CD4-positive, alpha-beta T cell treated with Interleukin-1 beta for 1 hour (primary cell): ENCODE data around the gene SLFN12L.
"Not testable (repeated sequence)": the region's sequence is repeated elsewhere in the genome, so short reads cannot be mapped to it uniquely, and the experiment has no call there.

Experiments
- DNase-seq, 2 donors: peaks; one replicate each; pipeline ENCODE4 v3.0.0-alpha.2; 2020 to 2022

The SLFN12L gene

DNA sequence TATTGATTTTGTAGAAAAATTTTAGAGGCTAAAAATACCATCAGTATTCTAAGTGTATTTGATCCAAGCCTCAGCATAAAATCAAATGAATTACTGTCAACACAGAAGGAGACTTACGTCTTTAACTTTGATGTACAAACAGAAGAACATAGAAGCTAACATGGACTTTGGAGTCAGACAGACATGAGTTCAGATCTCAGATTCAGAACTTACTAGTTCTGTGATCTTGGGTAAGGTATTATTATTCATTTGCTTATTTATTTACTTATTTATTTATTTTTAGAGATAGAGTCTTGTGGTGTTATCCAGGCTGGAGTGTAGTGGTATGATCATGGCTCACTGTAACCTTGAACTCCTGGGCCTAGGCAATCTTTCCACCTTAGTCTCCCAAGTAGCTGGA is 4.0 kb upstream of the SLFN12L start:
- no peak for DNase-seq

DNA sequence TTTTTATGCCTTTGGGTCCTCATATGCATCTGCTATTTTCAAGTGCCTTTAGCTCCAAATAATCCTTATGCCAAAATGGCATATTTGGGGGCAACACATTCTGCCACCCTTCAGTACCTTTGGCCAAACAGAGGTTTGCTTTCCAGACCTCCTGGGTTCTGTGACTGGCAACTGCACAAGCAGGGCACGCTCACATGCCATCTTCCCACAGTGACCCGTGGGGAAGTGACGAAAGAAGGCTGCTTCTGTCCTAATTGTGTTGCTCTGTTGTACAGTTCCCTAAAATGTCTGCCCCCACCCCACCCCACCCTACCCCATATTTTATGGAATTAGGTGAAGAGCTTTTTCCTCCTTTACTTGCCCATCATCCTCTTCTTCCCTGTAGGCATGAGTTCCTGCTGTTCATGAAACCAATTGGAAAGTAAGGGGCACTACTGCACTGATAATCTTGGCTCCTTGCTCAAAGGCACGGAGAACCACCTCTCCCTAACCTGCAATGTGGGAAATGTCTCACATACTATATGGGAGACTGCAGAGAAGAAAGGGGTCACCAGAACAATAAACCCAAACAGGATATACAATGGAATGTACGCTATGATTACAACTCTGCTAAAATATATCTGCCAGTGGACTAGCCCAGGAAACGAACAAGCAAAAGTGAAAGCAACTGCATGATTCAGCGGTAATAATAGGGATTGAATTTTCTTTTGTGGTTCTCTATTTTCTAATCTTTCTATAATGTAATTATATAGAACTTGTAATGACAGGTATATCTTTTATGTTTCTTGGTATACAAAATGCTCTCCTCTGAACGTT is 3.3 kb upstream of the SLFN12L start:
- DNase-seq: peak; percentile 57 to 63

DNA sequence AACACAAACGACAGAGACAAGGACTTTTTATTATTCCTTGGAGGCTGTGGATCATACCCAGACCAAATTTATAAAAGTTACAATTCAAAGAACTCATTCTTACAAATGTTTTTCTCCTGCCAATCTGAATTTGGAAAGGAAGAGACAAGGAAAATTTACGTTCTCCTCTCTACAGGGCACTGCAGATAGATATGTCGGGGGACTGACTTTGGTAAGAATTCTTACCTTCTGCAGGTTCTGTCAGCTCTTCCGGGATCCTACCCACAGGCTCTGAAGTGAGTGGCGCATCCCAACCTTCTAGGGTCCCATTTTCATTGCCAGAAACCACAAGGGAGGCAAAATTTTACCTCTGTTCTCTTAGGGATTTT is 2.2 kb upstream of the SLFN12L start:
- no peak for DNase-seq

DNA sequence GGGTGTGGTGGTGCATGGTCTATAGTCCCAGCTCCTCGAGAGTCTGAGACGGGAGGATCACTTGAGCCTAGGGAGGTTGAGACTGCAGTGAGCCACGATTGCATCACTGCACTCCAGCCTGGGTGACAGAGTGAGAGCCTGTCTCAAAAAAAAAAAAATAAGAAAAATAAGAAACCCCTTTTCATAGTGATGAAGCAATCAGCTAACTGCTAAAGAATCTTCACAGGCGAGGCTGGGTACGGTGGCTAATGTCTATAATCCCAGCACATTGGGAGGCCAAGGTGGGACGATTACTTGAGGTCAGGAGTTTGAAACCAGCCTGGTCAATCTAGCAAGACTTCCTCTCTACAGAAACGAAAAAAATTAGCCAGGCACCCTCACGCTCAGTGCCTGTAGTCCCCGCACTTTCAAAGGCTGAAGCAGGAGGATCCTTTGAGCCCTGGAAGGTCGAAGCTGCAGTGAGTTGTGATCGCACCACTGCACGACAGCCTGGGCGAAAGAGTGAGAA is 760 bp downstream of the SLFN12L start:
- no peak for DNase-seq

DNA sequence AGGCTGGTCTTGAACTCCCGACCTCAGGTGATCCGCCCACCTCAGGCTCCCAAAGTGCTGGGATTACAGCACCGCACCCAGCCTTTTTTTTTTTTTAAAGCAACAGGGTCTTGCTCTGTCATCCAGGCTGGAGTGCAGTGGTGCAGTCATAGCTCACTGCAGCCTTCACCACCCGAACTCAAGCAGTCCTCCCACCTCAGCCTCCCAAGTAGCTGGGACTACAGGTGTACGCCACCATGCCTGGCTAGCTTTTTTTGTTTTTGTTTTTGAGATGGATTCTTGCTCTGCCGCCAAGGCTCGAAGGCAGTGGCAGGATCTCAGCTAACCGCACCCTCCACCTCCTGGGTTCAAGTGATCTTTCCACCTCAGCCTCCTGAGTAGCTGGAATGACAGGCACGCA is 2.1 kb downstream of the SLFN12L start:
- DNase-seq: not testable (repeated sequence)

DNA sequence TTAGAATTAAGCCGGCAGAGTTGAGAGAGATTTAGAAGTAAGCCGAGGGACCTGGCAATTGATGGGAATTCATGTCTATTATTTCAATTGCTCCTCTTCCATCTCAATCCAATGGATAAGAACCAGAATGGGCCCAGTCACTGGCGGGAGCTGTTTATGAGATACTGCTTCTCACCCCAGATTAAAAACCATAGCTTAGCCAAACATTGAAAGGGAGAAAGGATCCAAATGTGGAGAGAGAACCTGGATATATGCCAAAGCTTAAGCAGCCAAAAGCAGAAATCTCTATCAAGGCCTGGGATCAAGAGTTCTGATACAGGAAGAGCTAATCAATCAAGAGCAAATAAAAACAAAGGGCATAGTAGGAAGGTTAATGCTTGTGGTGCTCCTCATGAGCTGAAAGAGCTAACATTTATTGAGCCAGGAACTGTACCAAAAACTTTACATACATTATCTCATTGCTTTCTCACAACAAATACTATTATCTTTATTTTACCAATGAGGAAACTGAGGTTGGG is 2.8 kb downstream of the SLFN12L start:
- DNase-seq: no peak

DNA sequence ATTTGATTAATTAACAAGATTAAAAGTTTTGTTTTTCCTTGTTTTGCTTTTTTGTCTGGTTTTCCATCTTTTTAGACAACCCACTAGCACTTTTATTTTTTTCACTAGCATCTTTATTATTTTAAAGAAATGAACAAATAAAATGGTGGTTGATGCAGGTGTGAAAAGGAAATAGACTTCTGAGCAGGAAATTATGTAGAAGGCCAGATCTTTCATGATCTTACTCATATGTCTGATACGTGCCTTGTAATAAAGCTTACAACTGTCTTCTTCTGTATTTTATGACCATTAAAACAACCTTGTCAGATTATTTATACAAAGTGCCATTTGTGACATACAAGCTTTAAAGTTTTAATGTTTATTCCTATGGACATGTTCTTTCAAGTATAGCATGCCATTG is 6.3 kb downstream of the SLFN12L start:
- DNase-seq: no peak

DNA sequence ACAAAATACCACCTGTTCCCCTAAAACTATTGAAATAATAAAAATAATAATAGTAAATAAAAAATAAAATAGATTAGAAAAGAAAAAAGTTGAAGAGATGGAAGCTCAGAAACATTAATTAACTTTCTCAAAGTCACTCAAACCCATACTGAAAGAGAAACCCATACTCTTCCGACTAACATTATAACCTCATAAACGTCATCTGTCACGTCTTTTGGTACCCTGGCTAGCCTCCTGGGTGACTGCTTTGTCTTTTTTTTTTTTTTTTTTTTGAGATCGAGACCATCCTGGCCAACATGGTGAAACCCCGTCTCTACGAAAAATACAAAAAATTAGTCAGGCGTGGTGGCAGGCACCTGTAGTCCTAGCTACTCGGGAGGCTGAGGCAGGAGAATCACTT is 7.6 kb downstream of the SLFN12L start:
- no peak for DNase-seq

DNA sequence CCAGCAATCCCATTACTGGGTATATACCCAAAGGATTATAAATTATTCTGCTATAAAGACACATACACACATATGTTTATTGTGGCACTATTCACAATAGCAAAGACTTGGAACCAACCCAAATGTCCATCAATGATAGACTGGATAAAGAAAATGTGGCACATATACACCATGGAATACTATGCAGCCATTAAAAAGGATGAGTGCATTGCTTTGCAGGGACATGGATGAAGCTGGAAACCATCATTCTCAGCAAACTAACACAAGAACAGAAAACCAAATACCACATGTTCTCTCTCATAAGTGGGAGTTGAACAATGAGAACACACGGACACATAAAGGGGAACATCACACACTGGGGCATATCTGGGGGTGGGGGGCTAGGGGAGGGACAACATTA is 8.2 kb downstream of the SLFN12L start:
- DNase-seq: not testable (repeated sequence)

DNA sequence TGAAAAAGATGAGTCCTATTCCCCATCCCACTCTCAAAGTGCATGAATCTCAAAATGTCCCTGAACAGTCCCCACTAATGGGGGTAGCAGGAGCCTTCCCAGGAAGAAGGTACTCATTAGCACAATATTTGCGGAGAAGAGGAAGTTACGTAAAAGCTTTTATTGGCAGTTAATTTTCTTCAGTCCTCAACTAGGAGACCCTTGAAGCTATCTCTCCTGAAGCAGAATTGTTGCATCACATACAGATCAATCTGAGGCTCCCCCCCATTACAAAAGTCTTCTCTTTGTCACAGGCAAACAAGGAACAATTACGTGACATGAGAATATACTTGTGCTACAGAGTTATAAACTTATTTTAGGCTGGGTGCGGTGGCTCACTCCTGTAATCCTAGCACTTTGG is 14.2 kb downstream of the SLFN12L start:
- DNase-seq: no peak

DNA sequence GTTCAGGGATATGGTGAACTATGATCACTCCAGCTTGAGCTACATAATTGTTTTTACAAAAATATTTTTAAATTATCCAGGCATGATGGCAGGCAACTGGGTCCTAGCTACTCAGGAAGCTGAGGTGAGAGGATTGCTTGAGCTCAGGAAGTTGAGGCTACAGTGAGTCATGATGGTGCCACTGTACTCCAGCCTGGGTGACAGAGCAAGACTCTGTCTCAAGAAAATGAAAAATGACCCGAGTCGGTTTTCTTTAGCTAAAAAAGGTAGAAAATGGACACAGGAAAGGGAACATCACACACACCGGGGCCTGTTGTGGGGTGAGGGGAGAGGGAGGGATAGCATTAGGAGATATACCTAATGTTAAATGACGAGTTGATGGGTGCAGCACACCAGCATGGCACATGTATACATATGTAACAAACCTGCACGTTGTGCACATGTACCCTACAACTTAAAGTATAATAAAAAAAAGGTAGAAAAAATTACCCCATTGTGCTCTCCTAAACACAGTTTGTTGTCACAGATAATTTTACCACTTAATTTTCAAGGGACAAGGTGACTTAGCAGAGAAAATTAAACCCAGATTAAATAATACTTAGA is 15.7 kb downstream of the SLFN12L start:
- DNase-seq: peak; percentile 53 to 66

DNA sequence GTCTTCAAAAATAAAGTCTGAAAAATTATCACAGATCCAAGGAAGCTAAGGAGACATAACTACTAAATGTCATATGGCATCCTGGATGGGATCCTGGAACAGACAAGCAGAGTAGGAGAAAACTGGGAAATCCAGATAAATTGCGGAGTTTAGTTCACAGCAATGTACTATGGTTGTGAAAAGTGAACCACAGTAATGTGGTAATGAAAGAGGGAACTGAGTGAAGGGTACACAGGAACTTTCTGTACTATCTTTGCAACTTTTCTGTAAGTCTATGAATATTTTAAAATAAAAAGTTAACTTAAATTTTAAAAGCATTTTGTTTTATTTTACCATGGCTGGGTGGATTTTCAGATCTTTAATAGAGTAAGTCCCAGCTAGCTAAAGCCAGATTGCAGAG is 16.3 kb downstream of the SLFN12L start:
- DNase-seq: no peak

DNA sequence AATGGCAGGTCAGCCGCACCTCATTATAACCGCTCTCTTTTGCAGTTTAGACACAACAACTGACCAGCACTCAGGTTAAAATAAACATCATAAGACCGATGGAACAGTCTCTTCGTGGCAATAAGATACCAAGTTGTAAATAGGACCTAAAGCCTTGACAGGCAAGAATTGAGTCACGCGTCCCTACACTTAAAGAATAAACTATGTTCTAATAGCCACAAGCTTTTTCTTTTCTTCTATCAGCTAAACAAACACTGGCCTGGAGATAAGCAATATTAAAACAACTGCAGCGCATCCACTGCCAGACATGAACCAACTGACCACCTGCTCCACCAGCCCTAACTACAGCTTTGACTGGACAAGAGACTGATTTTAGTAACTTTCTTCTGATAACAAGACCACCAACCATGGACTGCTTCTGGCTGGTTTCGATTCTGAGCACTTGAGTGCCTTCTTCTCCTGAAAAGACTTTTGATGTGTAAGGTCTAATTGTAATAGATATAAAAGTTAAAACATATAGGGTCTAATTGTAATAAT is 17.5 kb downstream of the SLFN12L start:
- no peak for DNase-seq

DNA sequence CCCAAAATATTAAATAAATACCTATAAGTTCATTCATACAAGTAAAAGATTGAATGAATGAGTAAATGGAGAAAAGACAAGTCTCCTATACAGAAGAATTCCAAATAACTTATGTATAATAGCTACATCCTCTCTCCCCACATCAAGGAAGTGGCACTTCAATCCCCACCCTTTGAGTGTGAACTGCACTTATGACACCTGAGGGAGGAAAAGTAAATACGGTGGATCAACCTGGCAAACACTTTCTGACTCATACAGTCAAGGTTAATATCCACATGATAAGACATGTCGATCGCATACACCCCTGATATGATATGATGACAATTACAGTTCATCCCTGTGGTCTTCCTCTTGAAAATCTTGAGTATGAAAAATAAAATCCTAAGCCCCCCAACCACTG is 18.0 kb downstream of the SLFN12L start:
- DNase-seq: no peak

DNA sequence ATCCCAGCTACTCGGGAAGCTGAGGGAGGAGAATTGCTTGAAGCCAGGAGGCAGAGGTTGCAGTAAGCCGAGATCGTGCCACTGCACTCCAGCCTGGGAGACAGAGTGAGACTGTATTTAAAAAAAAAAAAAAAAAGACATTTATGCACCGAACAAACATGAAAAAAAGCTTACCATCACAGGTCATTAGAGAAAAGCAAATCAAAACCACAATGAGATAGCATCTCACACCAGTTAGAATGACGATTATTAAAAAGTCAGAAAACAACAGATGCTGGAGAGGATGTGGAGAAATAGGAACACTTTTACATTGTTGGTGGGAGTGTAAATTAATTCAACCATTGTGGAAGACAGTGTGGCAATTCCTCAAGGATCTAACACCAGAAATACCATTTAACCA is 19.0 kb downstream of the SLFN12L start:
- DNase-seq: not testable (repeated sequence)

DNA sequence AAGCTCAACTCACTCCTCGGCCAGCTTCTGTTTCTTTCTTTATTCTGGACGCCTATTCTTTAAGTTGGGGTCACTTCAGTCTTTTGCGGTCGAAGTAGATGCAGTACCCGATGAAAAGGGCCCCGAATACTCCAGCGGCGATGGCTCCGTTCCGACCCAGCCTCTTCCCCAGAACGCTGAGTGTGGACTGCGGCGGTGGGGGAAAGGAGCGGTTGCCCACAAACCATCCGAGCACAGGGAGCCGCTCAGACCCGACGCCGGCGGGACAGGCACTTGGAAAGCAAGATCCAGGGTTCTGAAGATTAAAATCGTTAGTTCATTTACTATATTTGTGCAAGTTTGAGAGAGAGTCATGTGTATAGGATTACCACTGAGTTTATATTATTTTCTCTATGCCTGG is 22.5 kb downstream of the SLFN12L start:
- DNase-seq: no peak

DNA sequence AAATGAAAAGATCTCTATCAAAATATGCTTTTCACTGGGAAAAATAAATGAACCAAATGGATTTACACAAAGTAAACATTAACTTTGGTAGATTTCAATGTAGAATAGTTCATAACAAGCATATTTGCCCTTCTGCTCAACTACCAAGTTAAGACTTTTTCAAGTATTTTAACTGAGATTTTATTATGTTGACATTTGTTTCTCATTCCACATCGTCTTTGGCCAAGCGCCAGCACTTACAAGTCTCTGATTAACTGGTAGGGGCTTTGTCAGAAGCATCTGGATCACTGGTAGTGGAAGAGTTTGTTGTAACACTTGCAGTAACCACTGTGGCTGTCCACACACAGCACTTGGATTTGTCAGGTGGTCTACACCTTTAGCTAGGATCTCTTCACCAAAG is 22.9 kb downstream of the SLFN12L start:
- no peak for DNase-seq

DNA sequence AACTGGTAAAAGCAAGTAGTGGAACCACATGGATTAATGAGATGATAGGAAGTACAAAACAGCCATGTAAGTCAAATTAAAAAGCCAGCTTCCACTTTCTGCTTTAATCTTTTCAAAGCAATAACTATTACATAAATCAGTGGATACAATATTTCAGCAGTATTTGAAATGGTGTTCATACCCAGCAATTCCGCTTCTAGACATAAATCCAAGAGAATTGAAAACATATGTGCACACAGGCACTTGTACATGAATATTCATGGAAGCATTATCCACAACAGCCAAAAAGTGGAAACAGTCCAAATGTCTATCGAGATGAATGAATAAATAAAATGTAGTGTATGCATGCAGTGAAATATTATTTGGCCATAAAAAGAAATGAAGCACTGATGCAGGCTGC is 27.4 kb downstream of the SLFN12L start:
- no peak for DNase-seq

DNA sequence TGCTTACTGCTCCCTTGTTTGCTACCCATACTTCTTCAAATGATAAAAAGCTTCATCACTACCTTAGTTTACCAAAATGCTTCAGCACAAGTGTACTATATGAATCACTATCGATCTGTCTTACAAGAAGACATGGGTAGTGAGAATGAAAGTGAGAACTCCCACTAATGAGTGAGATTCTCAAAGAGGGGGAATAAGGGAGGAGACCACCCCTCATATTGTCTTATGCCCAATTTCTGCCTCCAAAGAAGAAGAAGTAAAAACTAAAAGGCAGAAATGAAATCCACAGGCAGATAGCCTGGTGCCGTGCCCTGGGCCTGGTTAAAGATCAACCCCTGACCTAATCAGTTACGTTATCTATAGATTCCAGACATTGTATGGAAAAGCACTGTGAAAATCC is 29.8 kb downstream of the SLFN12L start:
- DNase-seq: not testable (repeated sequence)

DNA sequence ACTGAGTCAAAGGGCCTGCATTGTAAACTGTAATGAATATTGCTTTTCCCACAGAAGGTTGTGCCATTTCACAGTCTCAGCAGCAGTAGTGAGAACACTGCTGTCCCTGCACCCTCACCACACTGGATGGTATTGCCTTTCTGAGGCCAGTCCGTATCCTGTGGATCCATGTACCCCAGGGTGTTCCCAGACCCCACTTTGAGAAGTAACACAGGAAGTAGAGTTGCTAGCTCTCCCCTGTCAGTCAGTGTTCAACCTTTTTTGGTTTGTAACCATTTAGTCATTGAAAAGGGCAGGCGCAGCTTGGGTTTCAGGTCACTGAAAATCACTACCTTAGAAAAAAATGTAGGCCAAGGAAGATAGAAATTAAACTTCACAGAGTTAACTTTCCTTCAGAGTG is 37.9 kb downstream of the SLFN12L start:
- DNase-seq: no peak

DNA sequence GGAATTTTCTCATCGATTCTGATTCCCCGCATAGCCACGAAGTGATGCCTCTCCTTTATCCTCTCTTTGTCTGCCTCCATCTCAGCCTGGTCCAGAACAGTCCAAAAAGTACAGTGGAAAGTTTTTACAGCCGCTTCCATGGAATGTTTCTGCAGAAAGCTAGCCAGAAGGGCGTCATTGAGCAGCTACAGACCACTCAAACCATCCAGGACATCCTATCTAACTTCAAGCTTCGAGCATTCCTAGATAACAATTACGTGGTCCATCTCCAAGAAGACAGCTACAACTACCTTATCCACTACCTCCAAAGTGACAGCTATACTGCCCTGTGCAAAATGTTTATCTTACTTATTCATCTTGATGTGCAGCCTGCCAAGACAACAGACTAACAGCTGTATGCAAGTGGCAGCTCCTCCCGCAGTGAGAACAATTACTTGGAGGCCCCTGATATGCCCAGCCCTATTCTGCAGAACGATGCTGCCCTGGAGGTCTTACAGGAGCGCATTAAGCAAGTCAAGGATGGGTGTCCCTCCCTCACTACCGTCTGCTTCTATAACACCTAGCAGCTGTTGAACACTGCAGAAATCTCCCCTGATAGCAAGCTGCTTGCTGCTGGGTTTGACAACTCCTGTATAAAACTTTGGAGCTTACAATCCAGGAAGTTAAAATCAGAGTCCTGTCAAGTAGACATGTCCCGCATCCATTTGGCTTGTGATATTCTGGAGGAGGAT is 38.9 kb downstream of the SLFN12L start:
- no peak for DNase-seq

DNA sequence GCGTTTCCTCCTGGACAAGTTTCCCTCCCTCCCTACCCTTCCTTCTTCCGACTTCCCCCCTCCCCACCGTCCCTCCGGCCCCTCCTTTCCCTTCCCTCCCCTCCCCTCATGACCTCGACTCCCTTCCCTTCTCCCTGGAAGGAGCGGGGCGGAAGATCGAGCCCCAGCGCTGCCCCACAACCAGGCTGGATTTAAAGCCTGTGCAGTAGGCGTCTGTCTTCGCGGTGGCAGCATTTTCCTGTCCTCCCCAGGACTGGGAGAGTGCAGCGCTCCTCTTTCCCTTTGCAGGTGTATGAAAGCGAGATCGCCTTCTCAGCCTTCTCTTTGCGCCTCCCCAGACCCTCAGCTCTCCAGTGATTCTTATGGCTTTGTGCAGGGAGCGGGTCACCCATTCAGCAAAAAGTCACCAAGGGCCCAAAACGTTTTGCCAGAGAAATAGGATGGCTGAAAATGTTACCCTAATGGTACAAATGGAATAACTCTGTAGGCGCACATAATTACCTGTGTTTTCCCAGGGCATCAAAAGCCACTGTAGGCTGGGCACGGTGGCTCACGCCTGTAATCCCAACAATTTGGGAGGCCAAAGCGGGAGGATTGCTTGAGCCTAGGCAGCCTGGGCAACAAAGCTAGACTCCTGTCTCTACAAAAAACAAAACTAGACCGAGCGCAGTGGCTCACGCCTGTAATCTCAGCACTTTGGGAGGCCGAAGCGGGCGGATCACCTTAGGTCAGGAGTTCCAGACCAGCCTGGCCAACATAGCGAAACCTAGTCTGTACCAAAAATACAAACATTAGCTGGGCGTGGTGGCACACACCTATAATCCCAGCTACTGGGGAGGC is 40.8 kb downstream of the SLFN12L start:
- DNase-seq: no peak
